ENCODE results near the gene SLC4A2.
"Not testable (repeated sequence)": the region's sequence is repeated elsewhere in the genome, so short reads cannot be mapped to it uniquely, and the experiment has no call there.

The SLC4A2 gene

DNA sequence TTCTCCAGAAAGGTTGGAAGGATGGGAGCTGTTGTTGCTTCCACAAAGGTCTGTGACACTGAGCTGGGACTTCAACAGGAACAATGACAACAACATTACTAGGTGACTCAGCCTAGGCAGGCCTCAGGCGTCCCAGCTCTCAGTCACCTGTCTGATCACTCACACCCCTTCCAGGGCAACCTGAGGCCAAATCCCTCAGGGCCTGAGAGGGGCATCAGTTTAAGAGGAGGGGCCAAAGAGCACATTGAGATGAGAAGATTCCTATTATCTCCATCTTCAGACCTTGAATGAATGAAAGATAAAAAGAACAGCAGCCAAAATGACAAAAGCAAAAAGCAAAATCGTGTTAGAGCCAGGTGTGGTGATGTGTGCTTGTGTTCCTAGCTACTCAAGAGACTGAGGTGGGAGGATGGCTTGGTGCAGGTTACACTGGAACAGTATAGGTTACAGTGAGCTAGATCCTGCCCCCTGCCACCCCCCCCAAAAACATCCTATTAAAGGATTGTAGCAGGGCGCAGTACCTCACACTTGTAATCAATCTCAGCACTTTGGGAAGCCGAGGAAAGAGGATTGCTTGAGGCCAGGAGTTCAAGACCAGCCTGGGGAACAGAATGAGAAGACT lies 34.8 kb upstream of the SLC4A2 start, which contains the start of gene ATG9B:
TSS of gene ATG9B (minus strand) at position 60 of the 622 bp plus-strand sequence. CDS start 71 bp downstream, outside the sequence.
- no peak for DNase-seq

DNA sequence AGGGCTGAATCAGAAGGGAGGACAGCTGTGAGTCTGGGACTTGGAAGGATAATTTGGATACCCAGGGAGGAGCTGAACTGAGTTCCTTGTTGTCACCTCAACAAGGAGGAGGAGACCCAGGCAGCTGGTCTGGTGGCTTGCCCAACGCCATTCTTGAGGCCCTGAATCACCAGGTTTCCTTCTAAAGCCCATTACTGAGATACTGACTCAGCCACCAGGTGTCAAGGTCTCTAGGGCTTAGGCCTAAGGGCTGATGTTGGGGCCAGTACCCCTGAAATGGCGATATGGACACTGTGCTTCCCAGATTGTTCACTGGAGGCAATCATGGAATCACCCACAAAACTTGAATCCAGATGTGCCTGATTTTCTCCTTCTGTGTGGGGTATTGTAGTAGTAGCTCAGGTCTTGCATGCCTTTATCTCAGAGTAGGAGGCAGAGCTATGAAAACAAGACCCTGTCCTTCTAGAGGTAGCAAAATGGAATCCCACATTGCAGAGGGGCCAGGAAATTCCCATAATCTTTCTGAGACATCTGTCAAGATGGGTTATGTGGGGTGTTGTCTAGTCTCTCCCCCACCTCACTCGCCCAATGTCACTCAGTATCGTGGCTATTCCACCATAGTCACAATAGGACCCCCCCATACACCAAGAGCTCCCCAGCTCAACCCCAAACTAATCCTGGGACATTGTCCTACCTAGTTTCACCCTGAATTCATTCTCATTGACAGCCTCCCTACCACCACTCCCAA lies 33.3 kb upstream of the SLC4A2 start:
- no peak for DNase-seq

DNA sequence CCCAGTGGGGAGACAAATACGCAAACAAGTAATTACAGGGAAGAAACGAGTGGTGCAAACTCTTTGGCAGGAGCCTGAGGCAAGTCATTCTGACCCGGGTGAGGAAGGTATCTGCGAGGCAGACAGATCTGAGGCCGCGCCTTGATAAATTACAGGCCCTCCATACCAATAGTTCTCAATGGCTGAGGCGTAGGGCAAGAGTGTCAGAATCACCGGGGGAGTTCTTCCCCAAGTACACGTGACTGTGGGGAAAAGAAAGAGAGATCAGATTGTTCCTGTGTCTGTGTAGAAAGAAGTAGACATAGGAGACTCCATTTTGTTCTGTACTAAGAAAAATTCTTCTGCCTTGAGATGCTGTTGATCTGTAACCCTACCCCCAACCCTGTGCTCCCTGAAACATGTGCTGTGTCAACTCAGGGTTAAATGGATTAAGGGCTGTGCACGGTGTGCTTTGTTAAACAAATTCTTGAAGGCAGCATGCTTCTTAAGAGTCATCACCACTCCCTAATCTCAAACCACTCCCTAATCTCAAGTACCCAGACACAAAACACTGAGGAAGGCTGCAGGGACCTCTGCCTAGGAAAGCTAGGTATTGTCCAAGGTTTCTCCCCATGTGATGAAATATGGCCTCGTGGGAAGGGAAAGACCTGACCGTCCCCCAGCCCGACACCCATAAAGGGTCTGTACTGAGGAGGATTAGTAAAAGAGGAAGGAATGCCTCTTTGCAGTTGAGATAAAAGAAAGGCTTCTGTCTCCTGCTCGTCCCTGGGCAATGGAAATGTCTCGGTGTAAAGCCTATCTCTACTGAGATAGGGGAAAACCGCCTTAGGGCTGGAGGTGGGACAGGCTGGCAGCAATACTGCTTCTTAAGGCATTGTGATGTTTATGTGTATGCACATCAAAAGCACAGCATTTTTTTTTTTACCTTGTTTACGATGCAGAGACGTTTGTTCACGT lies 32.3 kb upstream of the SLC4A2 start:
- DNase-seq = not testable (repeated sequence)

DNA sequence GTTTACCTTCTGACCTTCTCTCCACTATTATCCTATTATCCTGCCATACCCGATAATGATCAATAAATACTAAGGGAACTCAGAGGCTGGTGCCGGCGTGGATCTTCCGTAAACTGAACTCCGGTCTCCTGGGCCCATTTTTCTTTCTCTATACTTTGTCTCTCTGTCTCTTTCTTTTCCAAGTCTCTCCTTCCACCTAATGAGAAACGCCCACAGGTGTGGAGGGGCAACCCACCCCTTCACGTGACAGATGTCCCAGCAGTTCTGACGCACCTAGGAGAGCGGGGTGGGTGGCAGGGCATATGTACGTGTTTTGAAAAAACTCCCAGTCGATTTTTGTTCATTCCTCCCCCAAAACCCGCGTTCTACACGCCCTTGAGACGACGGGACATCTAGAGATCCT lies 31.7 kb upstream of the SLC4A2 start:
- DNase-seq = not testable (repeated sequence)

DNA sequence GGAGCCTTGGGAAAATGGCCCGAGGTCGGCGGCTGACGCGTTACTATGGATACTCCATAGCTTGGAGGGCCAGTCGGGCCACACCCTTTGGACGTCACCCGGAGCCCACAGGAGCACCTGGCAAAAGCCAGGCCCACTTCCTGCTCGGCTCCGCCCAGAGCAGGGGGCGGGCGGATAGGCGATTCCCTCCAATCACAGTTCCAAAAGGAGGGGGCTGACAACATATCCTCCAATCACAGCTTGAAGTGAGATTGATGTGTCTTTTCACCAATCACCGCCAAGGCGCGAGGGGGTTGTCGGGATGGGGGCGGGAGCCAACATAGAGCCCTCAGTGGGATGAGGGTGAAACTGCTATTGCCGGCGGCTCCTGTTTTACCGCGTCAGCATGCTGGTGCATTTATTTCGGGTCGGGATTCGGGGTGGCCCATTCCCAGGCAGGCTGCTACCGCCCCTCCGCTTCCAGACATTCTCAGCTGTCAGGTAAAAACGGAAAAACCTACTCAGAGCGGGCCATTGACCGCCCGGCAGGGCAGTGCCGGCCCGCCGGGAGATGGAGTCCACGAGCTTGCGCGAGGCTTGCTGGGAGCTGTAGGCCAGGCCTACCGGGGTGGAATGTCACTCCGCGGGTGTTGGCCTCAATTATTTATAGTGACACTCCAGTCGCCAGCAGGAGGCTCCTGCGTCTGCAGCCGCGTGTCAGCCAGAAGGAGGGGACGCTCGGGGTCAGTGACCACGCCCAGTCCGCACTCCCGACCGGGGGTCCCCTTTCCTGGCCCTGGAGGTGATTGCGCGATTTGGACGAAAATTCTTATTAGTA lies 31.1 kb upstream of the SLC4A2 start, which contains the start of gene ABCB8:
TSS of gene ABCB8 (plus strand) at position 320 of the 817 bp plus-strand sequence. CDS start at position 386, 66 bp downstream.
- peak; percentile 97 for DNase-seq

DNA sequence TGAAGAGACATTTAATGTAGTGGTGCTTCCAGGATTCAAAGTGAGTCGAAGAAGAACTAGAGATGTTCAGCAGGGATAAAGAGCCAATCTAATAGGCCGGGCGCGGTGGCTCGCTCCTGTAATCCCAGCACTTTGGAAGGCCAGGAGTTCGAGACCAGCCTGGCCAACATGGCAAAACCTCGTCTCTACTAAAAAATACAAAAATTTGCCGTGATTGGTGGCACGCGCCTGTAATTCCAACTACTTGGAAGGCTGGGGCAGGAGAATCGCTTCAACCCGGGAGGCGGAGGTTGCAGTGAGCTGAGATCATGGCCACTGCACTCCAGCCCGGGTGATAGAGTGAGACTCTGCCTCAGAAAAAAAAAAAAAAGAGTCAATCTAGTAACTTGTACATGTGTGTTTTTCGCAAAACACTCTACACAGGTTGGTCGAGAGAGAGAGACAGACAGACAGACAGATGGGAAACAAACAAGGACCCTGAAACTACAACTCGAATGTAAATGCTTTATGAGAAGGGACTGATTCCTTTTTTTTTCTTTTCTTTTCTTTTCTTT lies 30.4 kb upstream of the SLC4A2 start:
- no peak for DNase-seq

DNA sequence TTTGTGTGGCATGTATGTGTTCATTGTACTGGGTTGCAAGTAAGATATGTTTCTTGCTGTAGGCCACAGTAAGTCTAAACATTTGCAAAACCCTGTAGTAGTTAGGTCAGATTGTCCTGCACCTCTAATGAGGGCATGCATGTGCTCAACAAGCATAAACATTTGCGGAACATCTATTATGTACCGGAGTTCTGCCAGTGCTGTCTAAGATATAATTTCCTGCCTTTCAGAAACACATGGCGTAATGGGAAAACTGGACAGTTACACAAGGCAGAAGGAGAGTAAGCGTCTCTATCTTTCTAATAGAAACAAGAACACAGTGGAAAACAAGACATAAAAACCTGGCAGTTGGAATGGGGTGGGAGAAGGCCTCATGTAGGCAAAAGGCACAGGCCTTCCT lies 28.4 kb upstream of the SLC4A2 start:
- DNase-seq = no peak

DNA sequence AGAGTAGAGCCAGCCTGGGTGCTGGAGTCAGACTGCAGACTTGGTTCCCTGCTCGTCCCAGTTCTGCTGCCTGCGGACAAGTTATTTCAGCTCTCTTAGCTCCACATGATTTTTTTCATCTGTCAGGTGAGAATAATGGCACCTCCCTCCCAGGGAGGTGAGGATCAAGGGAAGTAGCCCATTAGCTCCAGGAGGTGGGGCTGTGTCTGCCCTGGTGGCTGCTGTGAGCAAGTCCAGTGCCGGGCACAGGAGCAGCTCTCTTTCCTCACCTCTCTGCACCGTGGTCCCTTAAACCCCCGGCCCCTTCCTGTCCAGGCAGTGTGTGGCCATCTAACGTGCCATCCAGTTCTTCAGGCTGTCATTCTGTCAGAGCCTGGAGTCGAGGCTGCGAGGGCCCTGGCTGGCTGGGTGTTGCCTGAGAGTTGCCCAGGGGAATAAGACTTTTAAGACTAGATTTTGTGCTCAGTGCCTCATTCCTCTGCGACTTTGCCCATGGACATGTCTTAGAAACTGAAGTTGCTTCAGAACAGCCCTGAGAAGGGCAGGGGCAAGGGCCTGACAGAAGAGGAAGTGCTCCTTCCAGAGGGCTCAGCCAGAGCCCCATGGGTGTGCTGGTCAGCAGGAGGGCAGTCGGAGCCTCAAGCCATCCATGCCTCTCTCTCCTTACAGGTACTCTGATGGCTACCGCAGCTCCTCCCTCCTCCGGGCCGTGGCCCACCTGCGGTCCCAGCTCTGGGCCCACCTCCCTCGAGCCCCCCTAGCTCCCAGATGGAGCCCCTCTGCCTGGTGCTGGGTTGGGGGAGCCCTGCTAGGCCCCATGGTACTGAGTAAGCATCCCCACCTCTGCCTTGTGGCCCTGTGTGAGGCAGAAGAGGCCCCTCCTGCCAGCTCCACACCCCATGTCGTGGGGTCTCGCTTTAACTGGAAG lies 26.2 kb upstream of the SLC4A2 start:
- DNase-seq = no peak

DNA sequence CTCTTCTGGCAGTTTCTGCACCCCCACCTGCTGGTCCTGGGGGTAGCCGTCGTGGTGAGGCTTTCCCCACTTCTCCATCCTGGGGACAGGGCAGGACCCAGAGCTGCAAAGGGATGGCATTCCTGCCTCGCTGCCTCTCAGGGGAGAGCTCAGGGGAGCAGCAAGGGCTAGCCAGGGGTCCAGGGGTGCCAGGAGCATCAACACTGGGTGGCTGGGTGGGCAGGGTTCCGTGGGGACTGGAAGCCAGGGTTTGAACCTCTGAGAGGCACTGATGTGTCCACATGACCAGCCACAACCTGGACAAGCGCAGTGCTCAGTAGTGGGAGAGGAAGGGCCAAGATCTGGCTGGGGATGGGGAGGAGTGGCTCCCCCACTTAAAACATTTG lies 25.5 kb upstream of the SLC4A2 start:
- DNase-seq = no peak

DNA sequence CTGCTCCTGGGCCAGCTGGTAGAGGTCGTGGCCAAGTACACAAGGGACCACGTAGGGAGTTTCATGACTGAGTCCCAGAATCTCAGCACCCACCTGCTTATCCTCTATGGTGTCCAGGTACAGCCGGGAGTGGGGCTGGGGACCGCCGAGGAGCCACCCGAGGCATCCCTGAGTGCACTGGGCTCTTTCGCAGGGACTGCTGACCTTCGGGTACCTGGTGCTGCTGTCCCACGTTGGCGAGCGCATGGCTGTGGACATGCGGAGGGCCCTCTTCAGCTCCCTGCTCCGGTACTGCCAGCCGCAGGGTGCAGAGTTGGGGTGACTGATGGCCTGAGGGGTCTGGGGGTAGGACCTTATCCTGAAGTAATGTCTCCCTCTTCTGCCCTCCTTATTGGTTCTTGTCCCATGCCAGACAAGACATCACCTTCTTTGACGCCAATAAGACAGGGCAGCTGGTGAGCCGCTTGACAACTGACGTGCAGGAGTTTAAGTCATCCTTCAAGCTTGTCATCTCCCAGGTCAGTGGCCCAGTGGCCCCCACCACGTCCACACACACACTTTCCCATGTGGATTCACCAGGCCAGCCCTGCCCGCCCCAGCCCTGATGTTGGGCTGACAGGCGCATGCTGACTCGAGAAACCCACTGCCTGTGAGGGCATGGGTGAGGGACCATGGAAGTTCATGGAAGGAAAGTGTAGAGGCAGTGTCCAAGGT lies 24.9 kb upstream of the SLC4A2 start:
- no peak for DNase-seq

DNA sequence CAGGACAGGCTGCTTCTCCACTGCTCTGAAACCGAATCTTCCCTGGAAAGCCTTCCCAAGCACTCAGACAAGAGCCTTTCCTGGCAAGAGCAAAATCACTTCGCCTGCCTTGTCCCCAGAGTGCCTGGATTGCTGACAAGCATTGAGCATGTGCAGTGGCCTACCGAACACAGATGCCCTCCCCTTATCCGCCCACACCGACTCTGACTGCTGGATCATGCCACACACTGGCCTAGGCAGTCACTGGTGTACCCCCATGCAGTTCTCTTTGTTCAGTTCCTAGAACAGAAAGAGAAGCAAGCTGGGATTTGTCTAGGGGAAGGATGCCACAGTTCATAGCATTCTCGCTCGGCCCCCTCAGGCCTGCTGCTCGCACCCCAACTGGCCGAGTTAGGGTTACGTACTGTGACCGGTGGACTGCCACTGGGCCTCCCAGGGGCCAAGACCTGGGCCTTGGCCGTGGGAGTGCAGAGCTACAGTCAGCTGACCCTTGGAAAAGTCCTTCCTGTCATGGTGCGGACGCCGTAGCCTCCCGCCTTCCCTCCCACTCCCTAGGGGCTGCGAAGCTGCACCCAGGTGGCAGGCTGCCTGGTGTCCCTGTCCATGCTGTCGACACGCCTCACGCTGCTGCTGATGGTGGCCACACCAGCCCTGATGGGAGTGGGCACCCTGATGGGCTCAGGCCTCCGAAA lies 24.2 kb upstream of the SLC4A2 start:
- DNase-seq = no peak

DNA sequence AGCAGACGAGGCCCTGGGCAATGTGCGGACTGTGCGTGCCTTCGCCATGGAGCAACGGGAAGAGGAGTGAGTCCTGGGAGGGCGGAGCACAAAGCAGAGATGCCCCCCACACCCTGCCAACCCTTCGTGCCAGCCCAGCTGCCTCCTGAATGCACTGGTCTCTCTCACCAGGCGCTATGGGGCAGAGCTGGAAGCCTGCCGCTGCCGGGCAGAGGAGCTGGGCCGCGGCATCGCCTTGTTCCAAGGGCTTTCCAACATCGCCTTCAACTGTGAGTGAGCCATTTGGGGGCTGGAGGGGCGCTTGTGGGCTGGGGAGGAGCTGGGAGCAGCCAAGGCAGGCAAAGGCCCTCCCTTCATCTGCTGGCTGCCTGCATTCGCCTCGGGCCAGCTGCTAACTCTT lies 23.5 kb upstream of the SLC4A2 start:
- no peak for DNase-seq

DNA sequence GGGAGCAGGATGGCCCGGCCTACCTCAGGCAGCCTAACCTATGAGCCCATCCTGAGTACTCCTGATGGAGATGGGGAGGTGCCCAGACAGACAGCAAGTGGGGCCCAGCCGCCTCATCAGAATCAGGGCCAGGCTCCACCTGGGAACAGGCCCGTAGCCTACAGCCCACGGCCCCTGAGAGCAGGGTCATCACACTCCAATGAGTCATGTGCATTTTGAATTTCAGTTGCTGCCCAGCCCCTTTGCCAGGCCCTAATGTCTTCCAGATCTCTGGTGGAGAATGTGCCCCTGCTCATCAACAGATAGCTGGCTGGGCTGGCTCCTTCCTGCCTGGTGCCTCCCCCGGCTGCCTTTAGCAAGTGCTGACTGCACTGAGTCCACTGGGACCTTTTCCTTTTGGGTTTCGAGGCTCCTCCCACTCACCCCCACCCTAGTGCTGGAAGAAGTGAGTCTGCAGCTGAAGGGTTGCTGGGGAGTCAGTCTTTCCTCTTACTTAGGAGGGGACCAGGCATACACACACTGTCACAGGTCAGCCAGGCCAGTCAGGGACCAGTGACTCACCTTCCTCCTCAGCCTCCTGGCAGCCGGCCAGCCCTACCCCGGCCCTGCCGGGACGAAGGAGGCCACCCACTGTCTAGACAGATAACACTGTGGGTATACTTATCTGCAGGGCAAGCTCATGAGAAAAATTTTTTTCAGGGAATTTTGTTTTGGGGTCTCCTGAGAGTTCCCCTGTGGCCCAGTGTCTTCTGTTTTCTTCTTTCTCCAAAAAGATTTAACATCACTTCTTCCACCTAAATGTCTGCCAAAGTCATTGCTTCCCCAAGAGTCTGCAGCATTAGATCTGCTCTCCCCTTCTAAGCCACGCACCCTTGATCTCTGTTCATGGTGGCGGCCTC lies 20.2 kb upstream of the SLC4A2 start:
- peak; percentile 42 for DNase-seq

DNA sequence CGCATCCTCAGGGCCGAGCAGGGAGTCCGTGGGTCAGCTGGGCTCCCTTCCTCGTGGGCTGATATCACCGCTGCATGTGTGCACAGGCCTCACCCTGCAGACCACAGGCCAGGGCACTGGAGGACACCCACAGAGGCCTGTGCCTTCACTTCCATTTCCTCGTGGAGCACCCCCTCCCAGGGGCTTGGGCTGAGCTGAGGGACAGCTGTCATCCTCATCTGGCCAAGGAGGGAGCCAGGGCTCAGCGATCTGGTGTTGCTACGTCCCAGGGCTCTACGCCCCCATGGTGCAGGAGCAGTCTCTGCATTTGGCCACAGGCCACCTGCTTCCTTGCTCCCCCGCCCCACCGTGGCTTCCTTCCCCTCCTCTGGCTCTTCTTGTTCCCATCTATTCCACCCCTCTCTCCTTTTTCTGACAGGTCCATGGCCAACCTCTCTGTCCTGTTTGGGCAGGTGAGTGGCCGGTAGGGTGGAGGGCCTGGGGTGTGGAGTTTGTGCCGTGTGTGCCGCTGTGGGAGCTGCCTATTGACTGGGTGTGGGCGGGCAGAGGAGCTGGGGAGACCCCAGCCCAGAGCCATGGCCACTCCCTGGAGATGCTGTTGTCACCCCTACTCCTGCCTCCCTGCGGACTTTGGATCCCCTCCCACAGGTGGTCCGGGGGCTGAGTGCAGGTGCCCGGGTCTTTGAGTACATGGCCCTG lies 19.4 kb upstream of the SLC4A2 start:
- DNase-seq = no peak

DNA sequence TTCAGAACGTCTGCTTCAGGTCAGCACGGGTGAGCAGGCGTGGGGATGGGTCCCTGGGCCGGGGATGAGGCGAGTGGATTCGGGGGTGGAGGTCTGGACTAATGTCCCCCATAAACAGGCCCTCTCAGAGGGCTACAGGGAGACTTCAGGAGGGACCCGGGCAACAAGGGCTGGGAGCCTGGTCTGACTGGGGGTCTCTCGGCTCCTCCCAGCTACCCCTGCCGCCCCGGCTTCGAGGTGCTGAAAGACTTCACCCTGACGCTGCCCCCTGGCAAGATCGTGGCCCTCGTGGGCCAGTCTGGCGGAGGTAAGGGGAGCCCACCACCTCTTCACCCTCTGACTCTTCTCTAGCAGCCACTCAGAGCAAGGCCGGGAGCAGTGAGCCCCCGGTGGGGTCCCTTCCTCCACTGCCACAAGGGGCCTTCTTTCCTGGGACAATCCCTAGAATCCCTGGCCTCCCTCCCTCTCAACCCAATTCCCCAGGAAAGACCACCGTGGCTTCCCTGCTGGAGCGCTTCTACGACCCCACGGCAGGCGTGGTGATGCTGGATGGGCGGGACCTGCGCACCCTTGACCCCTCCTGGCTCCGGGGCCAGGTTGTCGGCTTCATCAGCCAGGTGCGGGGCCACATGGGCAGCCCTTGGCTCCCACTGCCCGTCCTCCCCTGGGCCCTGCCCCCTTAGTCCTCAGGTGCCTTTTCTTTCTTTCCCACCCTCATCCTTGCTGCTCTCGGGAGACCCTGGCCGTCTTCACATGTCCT lies 18.6 kb upstream of the SLC4A2 start:
- DNase-seq = no peak

DNA sequence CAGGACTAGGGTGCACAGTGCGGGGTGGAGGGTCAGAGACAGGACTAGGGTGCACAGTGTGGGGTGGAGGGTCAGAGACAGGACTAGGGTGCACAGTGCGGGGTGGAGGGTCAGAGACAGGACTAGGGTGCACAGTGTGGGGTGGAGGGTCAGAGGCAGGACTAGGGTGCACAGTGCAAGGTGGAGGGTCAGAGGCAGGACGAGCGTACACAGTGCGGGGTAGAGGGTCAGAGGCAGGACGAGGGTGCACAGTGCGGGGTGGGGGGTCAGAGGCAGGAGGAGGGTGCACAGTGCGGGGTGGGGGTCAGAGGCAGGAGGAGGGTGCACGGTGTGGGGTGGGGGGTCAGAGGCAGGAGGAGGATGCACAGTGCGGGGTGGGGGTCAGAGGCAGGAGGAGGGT lies 15.9 kb upstream of the SLC4A2 start:
- not testable (repeated sequence) for DNase-seq

DNA sequence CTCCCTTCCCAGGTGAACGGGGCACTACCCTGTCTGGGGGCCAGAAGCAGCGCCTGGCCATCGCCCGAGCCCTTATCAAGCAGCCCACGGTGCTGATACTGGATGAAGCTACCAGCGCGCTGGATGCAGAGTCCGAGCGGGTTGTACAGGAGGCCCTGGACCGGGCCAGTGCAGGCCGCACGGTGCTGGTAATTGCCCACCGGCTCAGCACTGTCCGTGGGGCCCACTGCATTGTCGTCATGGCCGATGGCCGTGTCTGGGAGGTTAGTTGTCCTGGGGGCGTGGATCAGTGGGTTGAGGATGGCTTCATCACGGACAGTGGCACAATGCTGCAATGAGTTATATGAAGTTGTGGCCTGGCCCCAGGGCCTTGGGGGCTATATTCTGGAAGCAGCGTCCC lies 15.4 kb upstream of the SLC4A2 start:
- no peak for DNase-seq

Measured in activated CD4-positive, alpha-beta T cell treated with anti-CD3 and anti-CD28 coated beads, Interleukin-2, amount 50 U/mL, for 1 hour (primary cell).